GM13977 (cell line): ENCODE results near the gene EPHA10.

ENCODE experiments used
- DNase-seq: peaks from one replicate; pipeline ENCODE4 v3.0.0; 2012; ENCODE audit warnings: low spot score
- CTCF ChIP-seq: IDR thresholded peaks from 2 replicates; pipeline ENCODE4 v1.5.1; 2012; ENCODE audit warnings: mild to moderate bottlenecking, control low read depth; ENCODE audit not compliant: insufficient read depth; ENCODE audit errors: extremely low read depth, missing control alignments
- in situ Hi-C: fragments of 300-500 bp; cut with MboI; formaldehyde crosslinking; loops from one replicate; pipeline ENCODE4 v1.12.0; 2022; ENCODE audit warnings: low sequenced_read_pairs, low pct_unique_long_range_greater_than_20kb, mixed read lengths, inconsistent platforms; ENCODE audit not compliant: unreplicated experiment

Gene EPHA10

GRCh38 chr1:37767488-37767887 lies 2.6 kb upstream of the EPHA10 start:
- TF ChIP-seq CTCF: no peak
- in situ Hi-C loops: no loop called here
- no peak for DNase-seq

- in situ Hi-C loops: no loop called here
- no peak for DNase-seq
- peak; percentile 43 for TF ChIP-seq CTCF
Measured at GRCh38 chr1:37765916-37766664, 1.2 kb upstream of the EPHA10 start.

- in situ Hi-C loops: no loop called here
- no peak for TF ChIP-seq CTCF
- peak; percentile 70 for DNase-seq
Measured at GRCh38 chr1:37764414-37764825, 500 bp downstream of the EPHA10 start.

GRCh38 chr1:37763791-37764413 lies 1.0 kb downstream of the EPHA10 start:
- no peak for DNase-seq
- in situ Hi-C loops: no loop called here
- no peak for TF ChIP-seq CTCF

- in situ Hi-C loops: no loop called here
- no peak for DNase-seq
- TF ChIP-seq CTCF: no peak
Measured at GRCh38 chr1:37762516-37762915, 2.4 kb downstream of the EPHA10 start.

- no peak for TF ChIP-seq CTCF
- DNase-seq: no peak
- in situ Hi-C loops: no loop called here
Measured at GRCh38 chr1:37761416-37762095, 3.4 kb downstream of the EPHA10 start.
